Progenitor cell of endocrine pancreas (in vitro differentiated cells): ENCODE data around the gene ADAMTS2. TPM values are rescaled to one million over a fixed set of nuclear protein-coding genes. Genes with fewer than 3 reads are reported as not detected.

Experiments used
- DNase-seq: peaks from one replicate; pipeline ENCODE4 v3.0.0; 2021; ENCODE audit warnings: low spot score; ENCODE audit not compliant: unreplicated experiment
- H3K27ac Mint-ChIP-seq: 2 replicates; pipeline ENCODE4 v1.8.0; 2021; ENCODE audit warnings: mild to moderate bottlenecking, moderate library complexity, mixed read lengths
- H3K27me3 Mint-ChIP-seq: 2 replicates; pipeline ENCODE4 v1.8.0; 2021; ENCODE audit warnings: mixed read lengths
- H3K36me3 Mint-ChIP-seq: 2 replicates; pipeline ENCODE4 v1.8.0; 2022; ENCODE audit warnings: mixed read lengths; ENCODE audit not compliant: insufficient read depth
- H3K4me1 Mint-ChIP-seq: 2 replicates; pipeline ENCODE4 v1.8.0; 2021; ENCODE audit warnings: low read depth, mixed read lengths
- H3K4me3 Mint-ChIP-seq: 2 replicates; pipeline ENCODE4 v1.8.0; 2021; ENCODE audit warnings: low read depth, mild to moderate bottlenecking, moderate library complexity, mixed read lengths
- H3K9me3 Mint-ChIP-seq: 2 replicates; pipeline ENCODE4 v1.8.0; 2021; ENCODE audit warnings: low read depth, mixed read lengths
- CTCF ChIP-seq: fragments of 200-600 bp; sonication (generic); IDR thresholded peaks from one replicate; pipeline ENCODE4 v1.5.0; 2021; ENCODE audit warnings: antibody characterized with exemption, mild to moderate bottlenecking; ENCODE audit not compliant: unreplicated experiment
- total RNA-seq: library from RNA; stranded (reverse); gene quantifications from 2 replicates; pipeline ENCODE4 v1.2.1, GENCODE V29; 2021

Gene ADAMTS2
- total RNA-seq, 1 donor from 2014 or later: 2.5 TPM

- no peaks in the 10 kb centered on the region for H3K4me1 Mint-ChIP-seq
- H3K9me3 Mint-ChIP-seq: peaks cover 3% of the 10 kb centered on the region
- no peak for DNase-seq
- no peak for TF ChIP-seq CTCF
- peaks cover 17% of the 10 kb centered on the region for H3K27me3 Mint-ChIP-seq
- no peak overlapping the region for H3K27ac Mint-ChIP-seq
- H3K36me3 Mint-ChIP-seq: no peaks in the 10 kb centered on the region
- H3K4me3 Mint-ChIP-seq: no peak overlapping the region
These were observed 165.1 kb downstream of the ADAMTS2 start for GRCh38 chr5:179180061-179180610.

- DNase-seq: no peak
- no peak overlapping the region for H3K27ac Mint-ChIP-seq
- H3K27me3 Mint-ChIP-seq: peaks cover 17% of the 10 kb centered on the region
- no peak overlapping the region for H3K4me3 Mint-ChIP-seq
- no peak for TF ChIP-seq CTCF
- H3K9me3 Mint-ChIP-seq: peaks cover 3% of the 10 kb centered on the region
- no peaks in the 10 kb centered on the region for H3K4me1 Mint-ChIP-seq
- H3K36me3 Mint-ChIP-seq: no peaks in the 10 kb centered on the region
These were observed 167.3 kb downstream of the ADAMTS2 start for GRCh38 chr5:179177711-179178575.

DNA sequence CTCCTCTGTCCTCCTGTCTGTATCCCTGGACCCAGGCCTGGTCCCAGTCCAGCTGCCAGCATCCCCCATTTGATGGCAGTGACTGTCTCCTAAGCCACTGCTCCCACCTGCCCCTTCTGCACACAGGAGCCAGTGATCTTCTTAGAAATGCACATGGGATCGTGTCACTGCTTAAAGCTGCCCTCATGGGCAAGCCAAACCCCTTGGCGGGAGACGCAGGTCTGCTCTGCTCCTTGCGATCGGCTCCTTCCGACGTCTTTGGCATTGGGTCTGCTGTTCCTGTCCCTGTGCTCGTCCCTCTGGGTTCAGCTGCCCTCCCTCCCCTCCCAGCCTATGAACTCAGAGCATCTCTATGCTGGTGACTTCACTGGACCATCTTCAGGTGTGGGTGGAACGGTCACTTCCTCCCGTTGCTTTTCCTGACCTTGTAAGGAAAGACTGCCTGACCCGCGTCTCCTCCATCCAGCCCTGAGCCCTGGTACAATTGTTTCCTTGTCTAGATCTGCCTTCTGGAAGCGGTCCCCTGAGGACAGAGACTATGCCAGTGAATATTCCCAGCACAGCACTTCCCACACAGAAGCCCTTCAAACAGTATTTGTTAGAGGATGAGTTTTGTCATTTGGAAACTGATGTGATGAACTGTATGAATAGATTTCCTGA, 168.6 kb downstream of the ADAMTS2 start:
- H3K4me1 Mint-ChIP-seq: no peaks in the 10 kb centered on the region
- TF ChIP-seq CTCF: no peak
- H3K9me3 Mint-ChIP-seq: peaks cover 3% of the 10 kb centered on the region
- no peak overlapping the region for H3K27ac Mint-ChIP-seq
- H3K4me3 Mint-ChIP-seq: no peak overlapping the region
- no peaks in the 10 kb centered on the region for H3K36me3 Mint-ChIP-seq
- DNase-seq: no peak
- H3K27me3 Mint-ChIP-seq: peaks cover 17% of the 10 kb centered on the region

DNA sequence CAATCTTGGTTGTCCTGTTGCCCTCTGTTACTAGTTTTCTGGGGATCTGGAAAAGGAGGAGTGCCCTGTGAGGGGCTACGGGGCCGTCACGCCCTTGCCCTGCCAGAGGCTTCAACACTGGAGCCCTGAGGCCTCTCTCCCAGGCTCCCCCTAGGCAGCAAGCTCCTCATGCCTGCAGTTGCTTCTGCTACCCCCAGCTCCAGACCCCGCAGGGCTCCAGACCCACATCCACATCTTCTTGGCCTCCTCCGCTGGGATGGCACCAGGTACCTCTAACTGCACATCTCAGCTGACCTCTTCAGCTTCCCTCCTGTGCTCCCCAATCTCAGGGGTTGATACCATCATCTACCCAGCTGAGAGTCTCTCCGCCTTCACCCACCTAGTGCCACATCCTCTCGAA, 169.1 kb downstream of the ADAMTS2 start:
- Mint-ChIP-seq H3K9me3 (peaks cover 3% of the 10 kb centered on the region), H3K4me3 (no peak overlapping the region)

More for the DNA sequence above, 169.1 kb downstream of the ADAMTS2 start:
- Mint-ChIP-seq H3K27ac (no peak overlapping the region), H3K27me3 (peaks cover 20% of the 10 kb centered on the region), H3K4me1 (no peaks in the 10 kb centered on the region), H3K36me3 (no peaks in the 10 kb centered on the region)
- TF ChIP-seq CTCF: no peak
- DNase-seq: no peak
